Myocyte (in vitro differentiated cells): Measurements from ENCODE around the gene MSL2. TPM values are rescaled to one million over a fixed set of nuclear protein-coding genes. Genes with fewer than 3 reads are reported as not detected.
"Not testable (repeated sequence)": the region's sequence is repeated elsewhere in the genome, so short reads cannot be mapped to it uniquely, and the experiment has no call there.

Experiments
- DNase-seq: peaks from one replicate; pipeline ENCODE4 v3.0.0-alpha.2; 2012; ENCODE audit warnings: low read depth
- total RNA-seq: library from RNA; depleted of rRNA; stranded (reverse); fragments of >200 nt; gene quantifications from 2 replicates; pipeline ENCODE4 v1.2.3, GENCODE V29; 2014

MSL2 gene
- total RNA-seq, 1 donor from 2014 or later, result 14.4 TPM

- not testable (repeated sequence) for DNase-seq
These were observed 51.7 kb downstream of the MSL2 start for GRCh38 chr3:136144397-136144796.

DNA sequence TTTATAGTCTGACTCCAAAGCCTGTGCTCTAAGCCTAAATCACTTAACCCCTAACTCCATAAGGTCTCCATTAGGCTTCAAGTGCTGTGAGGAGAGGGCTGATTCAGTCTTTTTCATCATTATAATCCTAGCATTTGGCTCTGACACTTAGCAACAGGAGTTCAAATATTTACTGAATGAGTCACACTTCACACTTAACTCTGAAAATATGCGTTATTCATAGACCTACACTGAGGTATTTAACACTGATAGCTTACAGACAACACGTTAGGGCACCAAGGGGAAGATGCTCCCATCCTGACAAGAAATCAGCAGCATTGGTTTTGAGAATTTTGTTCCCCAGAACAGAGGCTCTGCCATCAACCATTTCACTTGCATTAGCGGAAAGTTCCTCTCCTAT, 53.5 kb downstream of the MSL2 start:
- peak; percentile 51 for DNase-seq

DNA sequence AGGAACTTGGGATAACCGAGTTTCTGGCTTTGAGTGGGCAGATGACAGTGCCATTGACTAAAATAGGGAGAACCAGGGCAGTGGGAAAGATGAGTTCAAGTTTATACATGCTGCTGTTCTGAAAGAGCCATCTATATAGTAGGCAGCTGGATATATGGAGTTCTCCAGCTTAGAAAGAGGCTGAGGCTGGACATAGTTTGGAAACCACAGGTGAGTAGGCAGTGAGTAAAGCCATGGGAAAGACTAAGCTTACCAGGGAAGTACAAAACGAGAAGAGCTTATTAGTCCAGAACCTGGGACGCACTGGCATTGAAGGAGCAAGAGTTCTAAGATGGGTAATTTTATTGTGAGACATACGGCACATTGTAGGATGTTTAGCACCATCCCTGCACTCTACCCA, 54.2 kb downstream of the MSL2 start:
- no peak for DNase-seq

DNA sequence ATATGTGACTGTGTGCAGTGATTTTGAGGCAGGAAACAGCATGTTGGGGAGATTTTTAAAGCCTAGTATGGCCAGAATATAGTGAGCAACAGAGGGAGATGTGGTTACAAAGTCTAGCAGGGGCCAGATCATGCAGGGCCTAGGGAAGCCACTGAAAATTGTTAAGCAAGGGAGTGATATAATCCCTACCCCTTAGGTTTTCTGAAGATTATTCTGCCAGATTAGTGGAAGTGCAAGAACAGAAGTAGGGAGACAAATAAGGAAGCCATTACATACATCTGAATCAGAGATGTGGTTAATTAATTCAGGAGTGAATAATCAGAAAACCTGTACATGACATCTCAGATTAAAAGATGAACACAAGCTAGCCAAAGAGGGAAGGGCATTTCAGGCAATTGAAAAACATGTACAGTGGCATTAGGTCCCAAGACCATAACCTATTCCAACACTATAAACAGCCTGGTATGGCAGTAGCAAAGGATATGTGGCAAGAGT, 54.8 kb downstream of the MSL2 start:
- no peak for DNase-seq

DNA sequence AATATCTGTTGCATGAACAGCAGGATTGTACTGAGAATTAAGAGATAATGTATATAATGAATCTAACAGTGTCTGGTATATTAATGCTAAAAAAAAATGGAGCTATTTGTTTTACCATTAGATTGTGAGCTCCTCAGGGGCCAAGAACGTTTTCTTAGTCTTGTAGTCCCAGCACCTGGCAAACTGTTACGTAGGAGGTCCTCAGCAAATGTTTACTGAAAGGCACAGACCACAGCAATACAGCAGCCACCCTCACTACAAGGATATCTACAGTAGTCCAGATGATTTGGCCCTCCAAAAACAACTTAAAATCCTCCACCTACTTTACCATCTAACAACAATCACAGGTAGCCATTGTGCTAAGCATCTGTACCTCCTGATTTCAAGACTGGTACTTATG, 59.7 kb downstream of the MSL2 start:
- no peak for DNase-seq

DNA sequence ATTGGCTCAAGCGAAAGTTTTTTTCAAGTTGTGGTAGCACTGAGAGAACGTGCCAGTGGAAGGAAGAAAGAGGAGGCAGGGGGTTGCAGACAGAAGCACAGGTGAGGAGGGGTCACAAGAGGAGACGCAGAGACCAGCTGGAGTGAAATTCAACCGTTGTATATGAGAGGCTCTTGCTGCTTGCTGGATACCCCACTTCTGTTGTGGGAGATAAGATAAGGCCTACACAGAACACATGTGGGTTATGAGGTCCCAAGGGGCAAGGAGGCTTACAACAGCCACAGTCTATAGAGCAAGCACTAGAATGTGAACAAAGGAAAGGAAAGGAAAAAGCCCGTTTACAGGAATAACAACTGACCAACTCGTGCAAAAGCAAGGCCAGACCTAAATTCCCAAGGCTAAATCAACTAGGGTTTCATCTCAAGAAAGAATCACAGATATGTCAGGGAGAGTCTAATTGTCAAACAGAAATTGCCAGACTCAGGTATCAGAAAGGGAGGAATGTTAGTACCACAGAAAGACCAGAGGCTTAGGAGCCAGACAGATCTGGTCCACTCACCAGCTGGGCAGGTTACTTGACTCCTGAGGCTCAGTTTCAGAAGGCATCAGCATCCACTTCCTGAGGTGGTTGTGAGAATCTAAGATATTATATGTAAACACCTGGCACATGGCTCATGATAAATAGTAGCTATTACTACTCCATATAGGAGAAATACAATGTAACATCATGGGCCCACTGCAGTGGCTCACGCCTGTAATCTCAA, 60.9 kb downstream of the MSL2 start:
- no peak for DNase-seq

DNA sequence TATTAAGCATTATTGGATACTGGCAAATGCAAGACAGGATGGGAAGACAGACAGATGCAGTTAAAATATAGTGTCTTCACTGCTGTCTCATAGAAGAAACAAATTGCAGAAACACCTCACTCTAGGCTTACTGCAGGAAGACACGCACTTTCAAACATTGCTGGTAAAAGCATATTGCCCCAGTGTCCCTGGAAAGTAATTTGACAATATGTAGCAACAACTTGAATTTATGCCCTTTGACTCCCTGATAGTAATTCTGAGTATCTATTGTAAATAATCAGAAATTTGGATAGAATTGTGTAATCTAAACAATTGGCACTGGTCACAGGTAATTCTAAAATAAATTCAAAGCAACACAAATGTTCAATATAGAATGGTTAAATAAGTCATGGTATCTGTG, 62.0 kb downstream of the MSL2 start:
- no peak for DNase-seq

- not testable (repeated sequence) for DNase-seq
These were observed 64.5 kb downstream of the MSL2 start for GRCh38 chr3:136131647-136132046.

DNA sequence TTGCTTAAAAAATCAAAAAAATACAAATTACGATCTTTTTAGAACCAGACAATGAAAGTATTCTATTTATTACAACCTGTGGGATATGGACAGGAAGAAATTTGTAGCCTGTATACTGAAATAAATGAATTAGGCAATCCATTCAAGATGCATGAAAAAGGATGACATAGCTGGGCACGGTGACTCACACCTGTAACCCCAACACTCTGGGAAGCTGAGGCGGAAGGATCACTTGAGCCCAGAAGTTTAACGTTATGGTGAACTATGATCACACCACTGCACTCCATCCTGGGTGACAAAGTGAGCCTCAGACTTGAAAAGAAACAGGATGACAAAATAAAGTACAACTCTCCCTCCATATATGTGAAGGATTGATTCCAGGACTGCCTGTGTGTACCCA, 74.1 kb downstream of the MSL2 start:
- no peak for DNase-seq

GRCh38 chr3:136120373-136121348, 75.5 kb downstream of the MSL2 start:
- peak; percentile 32 for DNase-seq

- DNase-seq, result not testable (repeated sequence)
These were observed 76.4 kb downstream of the MSL2 start for GRCh38 chr3:136119783-136120182.

- not testable (repeated sequence) for DNase-seq
These were observed 76.8 kb downstream of the MSL2 start for GRCh38 chr3:136119332-136119731.

DNA sequence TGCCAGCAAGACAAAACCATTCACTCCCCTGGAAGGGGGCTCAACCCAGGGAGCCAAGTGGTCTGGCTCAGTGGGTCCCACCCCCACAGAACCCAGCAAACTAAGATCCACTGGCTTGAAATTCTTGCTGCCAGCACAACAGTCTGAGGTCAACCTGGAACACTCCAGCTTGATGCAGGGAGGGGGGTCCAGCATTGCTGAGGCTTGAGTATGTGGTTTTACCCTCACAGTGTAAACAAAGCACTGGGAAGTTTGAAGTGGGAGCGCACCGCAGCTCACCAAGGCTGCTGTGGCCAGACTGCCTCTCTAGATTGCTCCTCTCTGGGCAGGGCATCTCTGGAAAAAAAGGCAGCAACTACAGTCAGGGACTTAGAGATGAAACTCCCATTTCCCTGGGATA, 81.7 kb downstream of the MSL2 start:
- no peak for DNase-seq

GRCh38 chr3:136110481-136110880, 85.7 kb downstream of the MSL2 start:
- DNase-seq, result peak; percentile 46

GRCh38 chr3:136109499-136109898, 86.6 kb downstream of the MSL2 start:
- DNase-seq, result no peak

- no peak for DNase-seq
These were observed 90.0 kb downstream of the MSL2 start for GRCh38 chr3:136106101-136106500.

DNA sequence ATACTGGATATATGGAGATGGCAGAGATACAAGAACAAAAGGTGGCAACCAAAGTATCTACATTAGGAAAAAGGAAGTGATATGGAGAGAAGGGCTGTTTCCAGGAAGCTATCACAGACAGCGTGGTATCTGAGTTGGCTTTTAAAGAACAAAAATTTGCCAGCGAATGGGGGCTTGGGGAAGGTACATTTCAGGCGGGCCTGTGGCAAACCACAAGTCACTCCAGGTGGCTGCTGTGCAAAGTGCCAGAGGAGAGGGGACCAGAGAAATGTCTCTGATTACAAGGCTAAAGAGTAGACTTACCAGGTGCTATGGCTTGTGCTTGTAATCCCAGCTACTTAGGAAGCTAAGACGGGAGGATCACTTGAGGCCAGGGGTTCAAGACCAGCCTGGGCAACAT, 91.1 kb downstream of the MSL2 start:
- no peak for DNase-seq

Other genes with a start within 250 kb of the MSL2 start
- 15.5 and 21.6 TPM in 2 replicates for gene PPP2R3A, start 230.6 kb downstream of the MSL2 start, total RNA-seq
- 104 and 110 TPM in 2 replicates for gene PCCB, start 54.0 kb upstream of the MSL2 start, total RNA-seq